ENCODE measurements around the gene FARP1.

Gene FARP1

DNA sequence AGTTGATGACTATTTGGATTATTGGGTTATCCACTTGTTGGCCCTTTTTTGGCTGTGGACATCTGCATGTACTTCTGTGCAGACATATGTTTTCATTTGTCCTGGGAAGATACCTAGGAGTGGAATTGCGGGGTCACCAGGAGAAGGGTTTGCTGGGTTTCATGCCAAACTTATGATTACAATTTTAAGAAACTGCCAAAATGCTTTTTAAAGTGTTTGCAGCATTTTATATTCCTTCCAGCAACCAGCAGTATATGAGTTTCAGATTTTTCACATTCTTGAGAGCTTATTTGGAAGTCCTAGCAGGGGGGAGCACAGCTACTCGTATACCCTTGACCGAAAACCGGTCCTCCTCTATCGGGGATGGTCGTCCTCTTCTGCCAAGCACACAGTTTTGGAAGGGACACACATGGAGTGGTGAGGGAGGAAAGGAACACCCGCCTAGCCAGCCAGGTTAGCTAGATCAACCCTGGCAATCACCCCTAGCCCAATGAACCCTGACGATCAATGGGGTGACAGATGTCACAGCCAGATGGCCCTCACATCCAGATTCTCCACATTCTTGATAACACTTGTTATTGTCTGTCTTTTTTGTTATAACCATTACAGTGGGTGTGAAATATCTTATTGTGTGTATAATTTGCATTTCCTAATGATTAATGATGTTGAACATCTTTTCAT is 60.9 kb downstream of the FARP1 start:
- no peak for DNase-seq

DNA sequence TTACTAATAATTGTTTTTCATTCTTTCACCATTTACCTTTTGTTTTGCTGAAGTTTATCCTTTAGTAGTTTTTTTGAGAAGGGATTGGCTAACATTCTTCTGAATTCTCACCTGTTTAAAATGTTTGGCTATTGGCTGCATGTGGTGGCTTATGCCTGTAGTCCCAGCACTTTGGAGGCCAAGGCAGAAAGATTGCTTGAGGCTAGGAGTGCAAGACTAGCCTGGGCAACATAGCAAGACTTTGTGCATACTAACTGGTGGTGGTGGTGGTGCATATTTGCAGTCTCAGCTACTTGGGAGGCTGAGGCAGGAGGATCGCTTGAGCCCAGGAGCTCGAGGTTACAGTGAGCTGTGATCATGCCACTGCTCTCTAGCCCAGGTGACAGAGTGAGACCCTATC is 61.7 kb downstream of the FARP1 start:
- no peak for DNase-seq

DNA sequence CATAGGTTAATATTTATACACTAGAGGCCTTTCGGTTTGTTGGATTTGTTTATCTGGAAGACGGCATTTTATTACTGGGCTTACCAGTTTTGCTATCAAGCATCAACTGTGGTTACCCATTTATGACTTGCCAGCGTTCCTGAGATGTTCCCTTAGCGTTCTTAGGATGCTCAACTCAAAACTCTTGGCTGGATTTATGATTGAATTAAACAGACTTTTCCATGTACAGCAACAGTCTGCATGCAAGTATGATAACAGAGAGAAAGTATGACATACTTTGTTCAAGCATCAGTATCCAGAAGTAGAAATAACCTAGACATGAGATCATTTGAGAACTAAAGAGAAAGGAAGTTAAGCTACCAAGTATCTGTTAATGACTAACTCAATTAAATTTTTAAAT is 64.1 kb downstream of the FARP1 start:
- DNase-seq: no peak

DNA sequence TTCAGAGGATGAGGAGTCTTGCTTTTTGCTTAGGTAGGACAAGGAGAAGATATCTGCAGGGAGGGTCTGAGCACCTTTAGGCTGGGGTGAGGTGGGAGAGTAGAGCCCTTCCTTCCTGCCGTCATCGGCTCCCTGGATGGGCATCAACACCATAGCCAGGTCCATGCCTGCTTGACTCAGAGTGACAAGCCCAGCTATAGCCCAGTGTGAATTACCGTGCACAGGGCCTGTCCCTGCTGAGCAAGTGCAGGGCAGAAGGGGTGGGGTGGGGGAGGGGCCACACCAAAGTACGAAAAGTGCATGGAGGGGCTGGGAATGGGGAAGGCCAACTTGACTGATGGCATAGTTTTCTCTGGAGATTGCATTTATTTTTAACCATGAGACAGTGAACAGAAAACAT is 64.5 kb downstream of the FARP1 start:
- DNase-seq: no peak

DNA sequence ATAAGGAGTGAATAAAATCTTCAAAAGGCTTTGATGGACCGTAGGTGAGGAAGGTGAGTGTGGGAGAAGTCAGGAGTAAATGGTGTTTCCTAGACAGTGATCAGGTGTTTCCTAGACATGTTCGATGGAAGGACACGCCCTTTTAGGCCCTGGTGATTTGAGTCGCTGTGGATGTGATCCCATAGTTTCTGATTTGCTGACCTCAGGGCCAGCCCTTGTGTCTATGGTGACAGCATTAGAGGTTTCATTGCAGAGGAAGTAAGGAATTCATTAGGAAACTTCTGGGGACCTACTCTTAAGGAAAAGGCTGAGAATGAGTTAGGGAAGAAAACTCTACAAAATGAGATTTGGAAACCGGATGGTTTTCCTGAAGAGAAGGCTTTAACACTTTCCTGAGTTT is 65.7 kb downstream of the FARP1 start:
- DNase-seq: no peak

DNA sequence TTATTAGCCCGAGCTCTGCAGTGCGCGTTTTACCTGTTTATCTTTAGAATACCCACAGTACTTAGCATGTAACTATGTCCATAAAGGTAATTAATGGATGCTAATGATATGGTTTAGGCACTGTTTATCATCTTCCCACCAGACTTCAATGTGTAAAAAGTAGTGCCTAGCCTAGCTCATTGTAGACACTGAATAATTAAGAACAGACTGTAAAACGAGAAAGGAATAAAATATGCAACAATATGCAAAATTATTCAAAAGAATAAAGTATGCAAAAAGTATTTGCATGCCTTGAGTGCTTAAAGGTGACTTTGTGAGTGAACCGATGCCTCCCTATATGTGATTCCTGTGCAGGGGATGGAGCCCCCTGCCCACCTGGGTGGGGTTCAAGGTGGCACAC is 69.9 kb downstream of the FARP1 start:
- DNase-seq: no peak

DNA sequence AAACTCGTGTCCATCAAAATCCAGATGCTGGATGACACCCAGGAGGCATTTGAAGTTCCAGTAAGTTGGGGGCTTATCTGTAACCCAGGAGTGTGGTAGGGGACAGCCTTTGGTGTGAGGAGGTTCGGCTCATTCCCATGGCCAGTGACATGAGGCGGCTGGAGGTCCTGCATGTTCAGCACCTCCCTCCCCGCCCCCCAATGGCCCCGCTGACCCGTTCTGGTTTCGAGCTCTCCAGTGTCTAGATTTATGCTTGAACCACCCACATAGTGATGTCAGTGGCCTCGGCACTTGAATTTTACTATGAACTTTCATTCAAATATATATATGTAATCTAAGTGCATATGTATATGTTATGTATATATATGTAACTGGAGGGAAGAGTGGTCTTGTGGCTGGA is 70.5 kb downstream of the FARP1 start:
- no peak for DNase-seq

DNA sequence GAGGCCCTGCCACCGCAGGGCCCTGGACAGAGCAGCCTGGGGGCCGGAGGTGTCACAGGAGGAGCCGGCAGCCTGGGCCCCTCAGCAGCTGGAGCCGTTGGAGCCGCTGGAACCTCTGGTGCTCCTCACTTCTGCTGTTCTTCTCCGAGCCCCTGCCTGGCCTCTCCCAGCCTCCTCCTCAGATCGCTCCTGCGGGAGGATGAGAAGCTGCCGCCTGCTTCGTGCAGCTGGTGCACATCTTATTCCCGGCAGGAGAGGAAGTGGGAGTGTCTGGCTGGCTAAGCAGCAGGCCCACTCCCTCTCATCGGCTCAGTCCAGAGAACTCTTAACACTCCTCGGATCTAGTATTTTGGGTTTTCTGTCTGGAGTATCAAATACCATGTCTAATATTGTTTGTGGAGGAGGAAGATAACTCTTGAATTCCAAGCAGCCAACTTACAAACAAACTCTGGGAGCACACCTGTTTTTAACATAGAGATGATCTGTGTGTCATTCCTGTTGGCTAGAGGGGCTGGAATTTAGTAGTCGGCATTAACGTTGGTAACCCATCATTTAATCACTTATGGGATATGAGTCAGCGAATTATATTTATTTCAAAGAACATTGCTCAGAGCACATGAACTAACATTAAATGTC is 71.2 kb downstream of the FARP1 start:
- DNase-seq: no peak

DNA sequence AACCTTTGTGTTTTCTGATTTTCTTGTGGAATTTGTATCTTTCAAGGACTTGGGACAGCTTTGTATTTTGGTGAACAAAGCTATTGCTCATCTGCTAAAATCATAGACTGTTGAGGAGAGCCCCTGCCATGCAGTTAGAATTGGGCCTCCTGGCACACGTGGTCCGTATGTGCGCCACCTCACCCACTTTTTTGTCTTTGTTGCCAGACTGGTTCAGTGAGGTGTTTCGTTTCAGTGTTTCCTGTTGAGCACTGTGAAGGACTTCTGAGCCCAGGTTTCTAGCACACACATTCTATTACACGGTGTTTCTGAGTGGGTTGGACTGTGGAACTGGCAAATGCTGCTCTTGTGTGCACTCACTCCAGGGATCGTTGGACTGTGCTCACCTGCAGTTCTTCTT is 71.8 kb downstream of the FARP1 start:
- no peak for DNase-seq

DNA sequence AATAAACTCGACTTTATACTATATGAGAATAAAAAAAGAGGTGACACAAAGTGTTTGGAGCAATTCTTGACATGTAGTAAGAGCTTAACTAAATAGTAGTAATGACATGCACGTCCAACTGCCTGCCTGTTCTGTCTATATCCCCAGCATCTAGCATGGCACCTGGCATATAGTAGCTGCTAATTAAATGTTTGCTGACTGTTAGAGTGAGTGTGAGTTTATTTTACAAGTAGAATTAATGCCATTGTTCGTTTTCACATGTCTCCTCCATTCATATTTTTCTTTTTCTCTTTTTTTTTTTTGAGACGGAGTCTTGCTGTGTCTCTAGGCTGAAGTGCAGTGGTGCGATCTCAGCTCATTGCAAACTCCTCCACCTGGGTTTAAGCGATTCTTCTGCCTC is 72.6 kb downstream of the FARP1 start:
- DNase-seq: no peak

DNA sequence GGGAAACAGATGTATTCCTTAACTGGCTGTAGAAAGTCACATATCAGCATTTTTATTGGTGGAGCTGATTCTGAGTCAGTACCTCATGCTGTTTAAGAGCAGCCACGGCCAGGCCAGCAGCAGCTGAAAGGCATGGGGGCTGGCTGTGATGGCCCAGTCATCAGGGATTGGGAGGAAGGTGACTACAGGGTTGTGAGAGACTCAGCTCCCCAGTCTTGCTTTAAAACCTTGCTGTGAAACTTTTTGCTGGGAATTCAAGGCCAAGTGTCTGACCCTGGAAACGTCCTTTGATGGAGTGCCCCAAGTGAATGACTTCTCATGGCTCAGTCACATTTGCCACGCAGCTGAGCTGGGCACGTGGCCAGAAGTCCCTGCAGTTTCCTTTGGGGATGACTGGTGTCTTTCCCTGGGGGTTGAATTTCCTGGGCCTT is 73.3 kb downstream of the FARP1 start:
- no peak for DNase-seq

DNA sequence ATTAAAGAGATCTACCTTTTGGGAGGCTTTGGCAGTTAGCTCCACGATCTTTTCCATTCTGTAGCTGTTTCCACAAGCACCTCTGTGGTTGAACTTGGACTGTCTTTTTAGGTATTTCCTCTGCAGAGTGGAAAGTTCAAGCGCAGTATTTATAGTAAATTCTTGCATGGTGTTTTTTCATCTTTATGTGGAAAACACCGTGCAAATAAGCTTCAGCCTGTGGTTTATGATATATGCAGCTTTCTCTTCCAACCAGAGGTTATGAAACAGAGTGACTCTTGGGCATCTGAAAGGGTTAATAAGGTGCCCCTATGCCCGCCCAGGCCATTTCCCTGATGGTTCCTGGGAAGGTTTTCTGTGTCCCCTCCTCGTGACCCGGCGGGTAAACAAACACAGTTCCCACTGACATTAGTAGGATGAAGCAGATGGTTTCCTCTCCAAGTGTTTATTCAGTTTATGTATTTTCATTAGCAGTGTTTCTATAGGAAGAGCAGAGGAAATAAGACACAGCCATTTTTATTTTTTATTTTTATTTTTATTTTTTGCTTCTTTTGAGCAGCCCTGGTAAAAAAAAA is 73.9 kb downstream of the FARP1 start:
- no peak for DNase-seq

DNA sequence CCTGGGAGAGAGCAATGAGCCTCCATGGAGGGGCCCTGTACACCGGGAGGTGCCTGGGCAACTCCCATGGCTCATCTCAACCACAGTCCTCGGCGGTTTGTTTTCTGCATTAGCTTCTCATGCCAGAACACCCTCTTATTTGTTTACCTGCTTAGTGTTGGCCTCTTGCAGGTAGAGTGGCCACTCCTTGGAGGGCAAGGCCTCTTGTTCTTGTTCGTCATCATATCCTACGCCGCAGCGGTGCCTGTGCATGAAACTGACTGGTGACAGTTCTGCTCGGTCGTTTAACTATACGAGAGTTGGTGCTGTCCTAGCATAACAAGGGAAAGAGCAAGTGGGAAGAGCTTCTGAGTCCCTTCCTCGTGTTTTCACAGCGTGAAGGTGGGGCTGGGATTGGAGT is 74.7 kb downstream of the FARP1 start:
- DNase-seq: no peak

DNA sequence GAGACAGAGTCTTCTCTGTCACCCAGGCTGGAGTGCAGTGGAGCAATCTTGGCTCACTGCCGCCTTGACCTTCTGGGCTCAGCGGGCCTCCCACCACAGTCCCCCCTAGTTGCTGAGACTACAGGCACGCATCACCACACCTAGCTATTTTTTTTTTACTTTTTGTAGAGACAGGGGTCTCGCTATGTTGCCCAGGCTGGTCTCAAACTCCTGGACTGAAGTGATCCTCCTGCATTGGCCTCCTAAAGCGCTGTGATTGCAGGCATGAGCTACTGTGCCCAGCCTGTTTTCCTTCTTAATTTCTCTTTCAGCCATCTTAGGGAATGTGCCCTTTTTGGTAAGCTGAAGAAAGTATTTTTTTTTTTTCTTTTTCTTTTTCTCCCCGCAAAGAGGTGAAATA is 76.8 kb downstream of the FARP1 start:
- no peak for DNase-seq

DNA sequence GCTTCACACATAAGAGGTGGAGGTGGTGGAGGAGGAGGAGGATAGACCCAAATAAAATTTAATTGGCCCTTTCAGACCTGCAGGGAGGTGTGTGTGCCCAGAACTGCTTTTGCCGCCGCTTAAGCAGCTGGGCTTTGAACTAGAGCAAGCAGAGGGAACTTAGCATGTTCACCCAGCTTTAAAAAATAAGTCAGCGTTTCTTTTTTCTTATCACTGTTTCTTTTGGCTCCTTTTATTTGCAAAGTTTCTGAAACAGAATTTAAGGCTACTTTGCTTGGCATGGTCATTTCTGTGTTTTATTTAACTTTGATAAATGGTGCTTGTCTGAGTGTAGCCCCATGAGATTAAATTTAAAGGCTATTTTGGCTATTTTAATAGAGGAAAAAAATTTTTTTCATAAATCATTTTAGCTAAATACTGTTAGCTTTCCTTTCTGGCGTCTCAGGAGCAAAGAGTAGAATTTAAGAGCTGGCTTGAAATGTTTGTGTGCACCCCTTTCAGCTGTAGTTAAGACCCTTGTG is 77.4 kb downstream of the FARP1 start:
- no peak for DNase-seq

DNA sequence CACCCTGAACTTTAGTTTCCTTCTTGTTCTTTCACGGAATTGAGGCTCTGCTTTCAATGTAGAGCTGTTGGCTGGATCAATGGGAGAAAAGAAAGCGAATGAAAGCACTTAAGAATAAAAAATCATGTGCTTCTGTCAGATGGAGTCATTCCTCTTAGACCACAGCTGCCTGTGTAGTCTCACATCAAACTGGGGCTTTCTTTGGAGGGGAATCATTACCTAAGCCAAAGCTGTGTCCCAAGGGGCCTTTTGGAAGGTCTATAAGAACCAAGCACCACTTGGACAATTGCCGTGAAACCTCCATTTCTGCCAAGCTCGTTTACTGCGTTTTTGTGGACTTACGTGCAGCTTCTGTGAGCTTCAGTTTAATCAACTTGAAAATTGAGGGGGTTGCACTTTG is 78.3 kb downstream of the FARP1 start:
- DNase-seq: no peak

DNA sequence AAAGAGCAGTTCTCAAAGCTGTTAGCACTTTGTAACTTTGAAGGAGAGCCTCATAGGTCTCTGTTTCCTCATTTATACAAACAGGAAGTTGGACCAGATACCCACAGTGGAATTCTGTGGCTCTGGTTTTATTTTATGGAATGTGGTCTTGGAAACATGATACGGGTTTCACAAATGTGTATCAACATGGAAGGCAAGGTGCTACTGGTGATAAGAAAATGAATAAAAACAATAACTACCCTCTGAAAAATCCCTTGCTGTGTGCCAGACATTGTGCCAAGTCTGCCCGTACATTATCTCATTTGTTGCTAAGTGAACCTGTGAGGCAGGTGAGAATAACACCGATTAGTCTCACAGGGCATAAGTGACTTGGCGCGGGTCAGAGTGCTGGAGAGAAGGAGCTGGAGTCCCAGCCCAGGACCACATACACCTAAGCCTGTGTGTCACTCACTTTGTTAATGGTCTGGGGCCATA is 79.2 kb downstream of the FARP1 start:
- no peak for DNase-seq

DNA sequence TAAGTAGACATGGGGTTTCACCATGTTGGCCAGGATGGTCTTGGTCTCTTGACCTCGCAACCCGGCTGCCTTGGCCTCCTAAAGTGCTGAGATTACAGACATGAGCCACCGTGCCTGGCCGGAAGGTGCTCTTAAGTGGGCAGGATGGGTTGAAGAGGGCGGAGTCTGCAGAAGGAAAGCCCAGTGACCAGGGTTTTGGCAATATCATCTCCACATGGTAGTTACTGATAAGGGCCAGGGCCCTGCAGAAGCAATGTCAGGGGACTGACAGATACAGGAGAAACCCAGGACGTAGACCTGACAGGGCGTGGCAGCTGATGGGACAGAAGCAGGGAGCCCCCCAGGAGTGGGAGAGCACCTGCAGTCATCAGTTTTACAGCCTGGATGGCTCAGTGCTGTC is 79.9 kb downstream of the FARP1 start:
- DNase-seq: no peak

DNA sequence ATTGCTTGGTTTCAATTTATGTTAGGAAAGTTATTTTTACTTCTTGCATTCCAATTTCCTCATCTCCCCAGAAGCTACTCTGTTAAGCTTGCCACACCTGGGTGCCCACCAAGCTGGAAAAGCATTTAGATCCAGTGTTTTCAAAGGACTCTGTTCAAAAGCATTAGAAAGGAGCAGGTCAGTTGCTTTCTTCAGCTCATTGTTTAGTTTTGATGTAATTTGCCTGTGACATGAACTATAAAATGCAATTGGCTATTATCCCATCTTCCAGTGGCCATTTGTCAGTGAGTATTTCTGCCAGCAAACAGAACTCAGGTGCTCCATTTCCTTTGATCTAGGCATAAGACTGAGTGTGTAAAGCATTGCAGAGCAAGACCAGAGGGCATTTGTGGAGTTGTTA is 80.8 kb downstream of the FARP1 start:
- no peak for DNase-seq

DNA sequence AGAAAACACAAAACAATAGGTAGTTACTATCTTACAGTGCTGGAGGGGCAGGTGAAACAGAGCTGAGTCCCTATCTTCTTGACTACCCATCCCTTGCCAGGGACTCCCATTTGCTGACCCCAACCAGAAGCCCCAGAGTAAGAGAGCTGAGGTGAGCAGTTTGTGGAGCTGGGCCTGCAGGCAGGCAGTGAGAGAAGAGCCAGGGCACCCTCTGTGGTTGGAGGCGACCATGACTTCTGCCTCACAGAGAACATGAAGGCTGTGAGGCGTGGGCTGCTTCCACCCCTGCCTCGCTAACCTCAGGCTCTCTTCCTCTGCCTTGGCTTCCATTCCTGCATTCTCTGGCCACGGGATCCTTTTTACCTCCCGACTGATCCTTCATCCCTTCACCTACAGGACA is 81.7 kb downstream of the FARP1 start:
- DNase-seq: no peak

DNA sequence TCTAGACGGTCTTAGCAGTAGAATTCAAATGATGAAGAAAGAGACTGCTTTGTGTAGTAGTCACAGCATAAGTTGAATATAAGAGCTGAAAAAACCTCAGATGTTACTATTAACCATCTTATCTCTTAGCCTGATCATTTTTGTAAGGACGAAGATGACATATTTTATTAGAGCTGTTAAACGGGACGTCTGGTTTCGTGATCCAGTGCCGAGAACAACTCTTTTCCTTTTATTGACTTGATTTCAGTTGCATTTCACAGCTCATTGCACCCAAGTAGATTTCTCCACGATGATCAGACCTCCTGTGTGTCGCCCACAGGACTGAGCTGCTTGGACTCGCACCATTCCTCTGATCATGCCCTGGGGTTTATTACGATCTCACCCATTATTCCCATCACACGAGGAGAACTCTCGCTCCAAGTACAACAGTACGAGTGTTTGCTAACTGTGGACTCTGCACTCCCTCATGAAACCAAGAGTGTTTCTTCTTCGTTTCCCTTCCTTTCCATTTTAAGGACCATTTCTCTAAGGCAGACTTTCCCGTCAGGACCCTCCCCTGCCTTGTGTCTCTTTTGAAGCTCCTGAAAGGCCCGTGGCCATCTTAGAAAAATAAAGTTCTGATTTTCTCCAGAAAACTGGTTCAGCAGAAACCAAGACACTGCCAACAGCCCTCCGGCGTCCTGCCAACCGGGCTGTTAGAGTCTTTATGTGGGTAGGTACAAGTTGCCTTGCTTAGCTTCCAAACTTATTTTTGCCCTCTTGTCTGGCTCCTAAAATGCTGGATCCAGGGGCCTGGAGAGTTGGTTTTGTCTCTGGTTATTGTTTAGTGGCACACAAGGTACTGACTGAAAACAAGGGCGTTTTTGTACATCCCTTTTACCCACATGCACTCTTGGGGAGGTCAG is 82.4 kb downstream of the FARP1 start:
- no peak for DNase-seq

DNA sequence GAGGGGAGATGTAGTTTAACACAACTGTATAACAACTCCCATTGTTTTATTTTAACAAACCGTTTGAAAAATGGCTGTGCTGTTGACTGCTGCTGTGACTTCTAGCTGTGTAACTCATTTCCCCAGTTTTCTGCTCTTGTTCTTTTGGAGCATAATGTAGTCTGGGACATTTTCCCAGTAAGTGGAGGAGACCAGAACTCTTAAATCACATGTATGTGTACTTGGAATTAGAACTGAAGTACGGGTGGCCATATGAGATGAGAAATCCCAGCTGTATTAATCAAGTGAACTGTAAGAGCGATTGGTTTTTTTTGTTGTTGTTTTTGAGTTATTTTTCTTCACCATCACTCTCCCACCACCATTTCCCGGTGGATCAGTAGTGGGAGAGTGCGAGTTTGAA is 83.6 kb downstream of the FARP1 start:
- DNase-seq: no peak

DNA sequence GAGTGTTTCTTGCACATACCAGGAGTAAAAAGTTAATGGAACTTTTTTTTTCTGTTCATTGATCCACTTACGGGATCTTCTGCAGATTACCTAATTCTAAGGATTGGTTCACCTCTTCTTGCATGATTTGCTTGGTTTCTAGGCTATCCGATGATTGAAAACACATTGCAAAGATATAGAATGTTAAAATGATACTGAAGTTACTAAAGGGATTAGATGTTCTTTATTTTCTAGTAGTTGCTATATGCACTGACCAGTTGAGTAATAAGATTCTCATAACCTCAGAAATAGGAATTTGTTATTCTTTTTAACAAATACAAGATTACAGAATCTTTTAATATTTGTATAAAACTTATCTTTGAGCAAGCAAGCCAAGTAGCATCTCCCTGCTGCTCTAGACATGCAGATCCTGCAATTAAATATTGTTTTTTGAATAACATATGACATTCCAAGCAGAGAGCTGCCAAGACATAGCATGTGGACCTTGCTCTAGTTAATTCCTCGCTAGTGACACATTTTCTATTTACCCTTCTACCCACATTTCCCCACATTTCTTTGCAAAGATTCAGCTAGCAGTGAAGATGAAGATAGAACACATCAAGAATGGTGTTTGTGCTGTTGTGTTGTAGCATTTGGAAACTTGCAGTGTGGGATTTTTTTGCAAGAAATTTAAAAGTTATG is 85.9 kb downstream of the FARP1 start:
- DNase-seq: no peak

Measured in effector CD4-positive, alpha-beta T cell (primary cell).